Stimulated activated CD8-positive, alpha-beta memory T cell treated with anti-CD3 and anti-CD28 coated beads, Interleukin-7, amount 100 ng/mL, for 48 hours (primary cell): ENCODE measurements around the gene SEC24B.
"Not testable (repeated sequence)": the region's sequence is repeated elsewhere in the genome, so short reads cannot be mapped to it uniquely, and the experiment has no call there.

Experiments used
- DNase-seq, 2 donors: peaks; one replicate each; pipeline ENCODE4 v3.0.0-alpha.2; 2020; ENCODE audit warnings: low read depth in 1 of 2; ENCODE audit errors: extremely low read depth in 1 of 2

Gene SEC24B

DNA sequence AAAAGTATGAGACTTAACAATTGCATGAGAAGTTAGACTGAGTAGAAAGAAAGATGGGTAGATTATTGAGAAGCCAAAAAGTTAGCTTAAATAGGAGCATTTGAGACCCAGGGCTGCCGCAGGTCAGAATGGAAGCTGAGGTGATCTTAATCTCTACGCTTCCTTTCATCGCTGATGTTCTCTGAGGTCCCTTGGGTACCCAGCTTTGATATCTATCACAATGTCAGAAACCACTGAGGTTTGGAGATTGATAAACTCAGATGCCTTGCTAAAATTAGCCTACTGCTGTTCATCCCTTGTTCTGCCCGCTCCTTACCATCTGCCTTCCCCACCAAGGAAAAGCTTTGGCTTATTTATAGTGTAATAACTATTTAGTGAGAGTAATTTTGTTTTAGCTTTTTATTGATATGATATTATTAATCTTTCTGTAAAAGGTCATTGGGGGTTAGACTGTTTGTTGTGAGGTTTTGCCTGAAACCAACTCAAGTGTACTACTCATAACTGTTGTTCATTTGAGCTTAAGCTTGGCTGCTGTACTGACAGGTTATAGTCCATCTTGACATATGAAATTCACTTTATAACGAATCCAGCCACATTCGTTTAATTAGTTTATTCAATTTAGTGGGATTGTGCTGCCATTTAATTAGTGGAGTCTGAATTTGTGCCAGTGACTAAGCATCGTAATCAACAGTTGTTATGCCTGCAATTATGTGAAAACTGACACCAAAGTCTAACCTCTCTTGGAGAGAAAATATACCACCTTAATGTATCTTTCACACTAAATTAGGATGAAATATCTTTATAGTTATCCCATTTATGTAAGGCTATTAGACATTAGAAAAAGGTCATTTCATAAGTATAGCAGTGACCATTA, 141.6 kb downstream of the SEC24B start:
- DNase-seq = no peak

DNA sequence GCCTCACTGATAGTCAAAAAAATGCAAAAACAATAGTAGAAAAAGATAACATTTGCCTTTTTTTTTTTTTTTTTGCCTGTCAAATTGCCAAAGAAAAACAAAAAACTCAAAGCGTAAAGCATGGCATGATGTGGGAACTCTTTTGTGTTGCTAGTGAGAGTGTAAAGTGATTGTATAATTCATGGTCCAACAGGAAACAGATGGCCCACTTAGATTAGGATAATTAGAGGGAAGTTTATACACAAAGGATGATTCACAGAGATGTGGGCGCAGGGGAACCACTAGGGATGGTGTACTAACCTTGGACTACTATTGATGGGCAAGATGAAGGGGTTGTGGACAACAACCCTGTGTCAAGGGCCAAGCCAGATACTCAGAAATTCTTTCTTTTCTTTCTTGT, 142.8 kb downstream of the SEC24B start:
- no peak for DNase-seq

DNA sequence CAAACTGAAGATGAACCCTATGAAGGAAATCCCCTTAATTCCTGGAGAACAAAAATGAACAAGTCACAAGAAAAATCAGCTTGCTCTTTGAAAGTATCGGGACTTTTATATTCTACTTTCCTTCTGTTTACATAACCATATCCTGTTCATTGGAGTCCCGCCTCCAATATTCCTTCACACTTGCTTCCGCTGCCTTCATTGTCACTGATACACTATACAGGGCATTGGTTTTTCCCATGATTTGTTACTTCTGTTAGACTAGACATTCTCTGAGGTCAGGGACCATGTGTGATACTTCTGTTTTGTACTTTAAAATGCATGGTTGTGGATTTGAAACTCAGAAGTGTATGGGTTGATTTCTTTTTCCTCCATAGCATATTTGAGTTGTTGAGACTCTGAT, 145.2 kb downstream of the SEC24B start:
- no peak for DNase-seq

DNA sequence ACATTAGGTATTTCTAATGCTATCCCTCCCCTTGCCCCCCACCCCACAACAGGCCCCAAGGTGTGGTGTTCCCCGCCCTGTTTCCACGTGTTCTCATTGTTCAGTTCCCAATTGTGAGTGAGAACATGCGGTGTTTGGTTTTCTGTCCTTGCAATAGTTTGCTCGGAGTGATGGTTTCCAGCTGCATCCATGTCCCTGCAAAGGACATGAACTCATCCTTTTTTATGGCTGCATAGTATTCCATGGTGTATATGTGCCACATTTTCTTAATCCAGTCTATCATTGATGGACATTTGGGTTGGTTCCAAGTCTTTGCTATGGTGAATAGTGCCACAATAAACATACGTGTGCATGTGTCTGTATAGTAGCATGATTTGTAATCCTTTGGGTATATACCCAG, 146.4 kb downstream of the SEC24B start:
- not testable (repeated sequence) for DNase-seq

DNA sequence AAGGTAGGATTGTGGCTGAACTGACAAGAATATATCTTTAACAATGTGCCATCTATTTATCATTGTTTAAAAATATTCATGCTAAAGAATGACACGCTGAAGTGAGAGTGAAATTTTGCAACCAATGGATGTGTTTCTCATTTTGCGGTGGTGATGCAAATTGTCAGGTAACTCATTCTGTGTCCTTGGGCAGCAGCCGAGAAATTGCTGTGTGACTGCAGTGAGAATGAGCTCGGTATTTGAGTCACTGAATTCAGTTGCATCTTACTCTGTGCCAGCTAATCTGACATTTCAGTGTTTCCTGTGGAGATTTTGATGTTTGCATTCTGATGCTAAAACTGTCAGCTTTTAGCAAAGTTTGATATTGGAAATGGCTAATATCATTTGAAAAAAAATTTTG, 154.6 kb downstream of the SEC24B start:
- peak; percentile 22 to 56 for DNase-seq

DNA sequence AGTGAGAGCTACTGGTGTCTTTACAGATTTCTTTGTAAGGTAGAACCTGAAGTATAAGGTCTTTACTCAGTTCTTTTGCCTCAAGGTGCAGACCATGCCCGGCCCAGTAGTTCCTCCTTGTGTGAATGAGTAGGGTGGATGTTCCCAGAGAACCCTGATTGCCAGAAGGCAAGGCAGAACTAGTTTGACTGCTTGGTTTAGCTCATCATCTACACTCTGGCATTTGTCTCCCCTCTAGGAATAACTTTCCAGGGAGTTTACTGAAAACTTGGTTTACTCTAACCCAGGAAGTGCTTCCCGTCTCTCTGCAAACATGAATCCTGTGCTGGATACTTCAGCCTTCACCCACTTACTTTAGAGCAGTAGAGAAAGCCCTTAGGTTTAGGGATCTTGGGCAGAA, 155.5 kb downstream of the SEC24B start:
- DNase-seq = no peak

DNA sequence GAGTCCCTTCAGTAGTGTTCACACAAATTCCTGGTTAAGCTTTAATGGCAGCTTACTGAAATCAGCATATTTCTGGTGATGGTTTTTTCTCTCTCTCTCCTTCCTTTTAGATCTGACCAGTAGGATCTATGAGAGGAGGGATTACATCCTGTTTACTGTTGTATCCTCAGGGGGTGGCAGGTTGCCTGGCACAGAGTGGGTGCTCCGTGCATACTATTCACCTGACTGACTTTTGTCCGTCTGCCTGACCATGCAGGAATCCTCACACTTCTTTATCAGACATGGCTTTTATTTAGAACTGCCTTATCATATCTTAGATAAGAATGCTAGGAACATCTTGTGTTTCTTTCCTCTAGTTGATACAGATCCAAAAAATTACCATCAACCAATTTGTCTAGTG, 156.0 kb downstream of the SEC24B start:
- DNase-seq = no peak
